ENCODE data around the gene OPN5.
A peak's percentile ranks its signal among the peaks of the same experiment; 100 is the strongest.
"Not testable (repeated sequence)": the region's sequence is repeated elsewhere in the genome, so short reads cannot be mapped to it uniquely, and the experiment has no call there.

OPN5 gene, protein sequence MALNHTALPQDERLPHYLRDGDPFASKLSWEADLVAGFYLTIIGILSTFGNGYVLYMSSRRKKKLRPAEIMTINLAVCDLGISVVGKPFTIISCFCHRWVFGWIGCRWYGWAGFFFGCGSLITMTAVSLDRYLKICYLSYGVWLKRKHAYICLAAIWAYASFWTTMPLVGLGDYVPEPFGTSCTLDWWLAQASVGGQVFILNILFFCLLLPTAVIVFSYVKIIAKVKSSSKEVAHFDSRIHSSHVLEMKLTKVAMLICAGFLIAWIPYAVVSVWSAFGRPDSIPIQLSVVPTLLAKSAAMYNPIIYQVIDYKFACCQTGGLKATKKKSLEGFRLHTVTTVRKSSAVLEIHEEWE

DNA sequence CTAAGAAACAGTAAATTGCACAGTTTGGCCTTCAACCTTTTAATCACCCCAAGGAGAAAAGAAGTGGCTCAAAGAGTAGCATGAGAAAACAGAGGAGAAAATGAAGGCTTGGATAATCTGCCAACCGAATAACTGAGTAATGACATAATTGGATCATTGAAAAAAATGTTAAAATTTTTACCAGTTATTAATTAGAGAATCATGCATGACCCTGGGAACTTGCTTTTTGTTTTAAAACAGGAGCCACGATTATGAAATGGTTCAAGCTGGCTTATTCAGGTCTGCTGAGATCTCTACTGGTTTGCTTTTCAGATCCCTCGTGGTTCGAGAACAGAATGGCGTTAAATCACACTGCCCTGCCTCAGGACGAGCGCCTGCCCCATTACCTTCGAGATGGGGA is at the start of gene OPN5:
TSS of gene OPN5 (plus strand) at position 301 of the 400 bp plus-strand sequence. CDS start at position 336, 35 bp downstream.
- no peak for DNase-seq (ENCODE audit: low spot score)

DNA sequence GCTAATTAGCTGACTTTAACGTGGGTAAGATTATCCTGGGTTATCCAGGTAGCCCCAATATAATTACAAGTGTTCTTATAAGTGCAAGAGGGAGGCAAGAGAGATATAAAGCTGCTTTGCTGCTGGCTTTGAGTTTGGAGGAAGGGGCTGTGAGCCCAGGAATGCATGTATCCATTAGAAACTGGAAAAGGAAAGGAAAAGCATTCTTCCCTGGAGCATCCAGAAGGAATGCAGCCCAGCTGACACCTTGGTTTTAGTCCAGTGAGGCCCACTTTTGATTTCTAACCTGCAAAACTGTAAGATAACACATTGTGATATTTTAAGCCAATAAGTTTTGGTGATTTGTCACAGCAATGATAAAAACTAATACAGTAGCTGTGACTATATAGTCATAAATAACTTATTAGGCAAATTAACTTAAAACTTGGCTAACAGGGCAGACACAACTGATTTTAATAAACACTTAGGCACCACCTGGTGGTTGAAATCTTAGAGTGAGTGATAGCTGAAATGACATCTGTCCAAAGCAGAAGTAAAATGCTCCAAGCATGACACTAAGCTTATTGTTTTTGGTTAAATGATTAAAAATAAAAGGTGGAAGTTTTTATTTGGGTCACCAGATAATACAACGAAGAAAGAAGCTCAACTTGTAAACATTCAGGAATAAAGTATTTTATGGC is 47.8 kb upstream of the OPN5 start:
- DNase-seq (ENCODE audit: low spot score) = no peak

DNA sequence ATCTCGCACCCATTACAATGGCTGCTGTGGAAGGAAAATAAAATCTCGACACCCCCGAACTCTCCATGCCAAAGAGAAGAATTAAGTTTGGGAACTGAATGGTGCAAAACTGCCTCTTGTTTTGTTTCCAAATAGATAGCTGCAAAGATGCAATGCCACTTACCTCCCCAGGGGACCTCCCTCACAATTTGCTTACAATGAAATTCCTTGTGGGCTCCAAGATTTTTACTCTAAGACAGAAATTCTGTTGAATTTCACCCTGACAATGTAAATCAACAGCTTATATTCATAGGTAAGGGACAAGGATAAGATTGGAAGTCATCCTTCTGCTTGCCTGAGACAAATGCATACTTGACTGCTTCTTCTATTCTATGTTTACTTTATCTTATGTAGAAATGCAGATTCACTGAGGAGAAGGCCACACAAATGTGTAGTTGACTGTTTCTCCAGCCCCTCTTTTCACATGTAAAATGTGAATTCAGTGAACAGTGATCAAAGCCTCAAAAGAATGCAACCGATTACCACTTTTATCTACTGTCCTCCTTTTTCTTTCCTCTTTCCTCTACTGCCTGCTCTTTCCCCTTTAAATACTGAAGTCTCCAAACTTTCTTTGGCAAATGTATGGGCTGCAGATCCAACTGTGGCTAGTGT is 46.9 kb upstream of the OPN5 start:
- no peak for DNase-seq (ENCODE audit: low spot score)

DNA sequence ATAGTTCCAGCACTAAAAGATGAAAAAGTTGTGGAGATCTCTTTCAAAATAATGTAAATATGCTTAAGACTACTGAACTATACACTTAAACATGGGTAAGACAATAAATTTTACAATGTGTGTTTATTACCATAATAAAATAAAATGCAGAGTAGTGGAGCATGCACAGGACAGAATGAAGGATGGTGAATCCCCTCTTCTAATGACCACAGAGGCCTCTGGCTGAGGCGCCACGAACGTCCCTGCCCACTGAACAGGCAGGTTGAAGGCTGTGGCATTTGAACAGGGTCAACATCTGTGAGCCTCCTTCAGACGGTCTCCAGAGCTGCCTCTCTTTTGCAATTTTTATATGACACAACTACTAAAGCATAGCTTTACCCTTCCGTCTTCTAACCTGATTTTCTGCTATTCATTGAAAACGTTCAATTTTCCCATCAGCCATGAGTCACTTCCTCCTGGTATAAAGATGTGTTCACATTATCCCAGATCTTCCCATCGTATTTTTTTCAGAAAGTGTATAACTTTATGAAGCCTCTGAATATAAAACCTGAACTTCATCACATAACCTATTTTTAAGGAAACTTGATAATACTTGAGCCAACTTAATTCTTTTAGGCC is 45.6 kb upstream of the OPN5 start:
- no peak for DNase-seq (ENCODE audit: low spot score)

DNA sequence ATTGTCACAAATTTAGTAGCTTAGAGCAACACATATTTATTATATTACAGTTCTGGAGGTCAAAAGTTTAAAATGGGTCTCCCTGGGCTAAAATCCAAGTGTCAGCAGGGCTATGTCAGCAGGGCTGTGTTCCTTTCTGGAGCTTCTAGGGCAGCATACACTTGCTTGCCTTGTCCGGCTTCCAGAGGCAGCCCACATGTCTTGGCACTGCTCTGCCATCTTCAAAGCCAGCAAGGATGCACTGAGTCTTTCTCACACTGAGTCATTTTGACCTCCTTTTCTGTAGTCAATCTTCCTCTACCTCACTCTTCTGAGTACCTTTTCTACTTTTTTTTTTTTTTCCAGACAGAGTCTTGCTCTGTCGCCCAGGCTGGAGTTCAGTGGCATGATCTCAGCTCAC is 44.4 kb upstream of the OPN5 start:
- no peak for DNase-seq (ENCODE audit: low spot score)

DNA sequence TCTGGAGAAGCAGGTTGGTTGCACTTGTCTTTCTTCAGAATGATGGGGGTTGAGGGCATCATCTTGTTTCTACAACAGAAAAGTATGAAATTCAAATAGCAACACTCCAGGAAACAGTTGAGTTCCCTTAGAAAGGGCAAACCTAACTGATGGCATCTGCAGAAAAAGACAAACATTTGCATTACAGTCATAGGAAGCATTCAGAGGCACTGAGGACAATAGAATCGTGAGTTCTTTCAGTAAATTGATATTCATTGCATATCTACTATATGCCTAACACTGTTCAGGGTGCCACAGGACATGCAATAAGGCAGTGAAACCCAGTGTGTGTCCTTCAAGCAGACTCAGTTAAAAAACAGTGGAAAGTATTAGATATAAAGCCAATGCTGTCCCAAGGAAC is 41.1 kb upstream of the OPN5 start:
- no peak for DNase-seq (ENCODE audit: low spot score)

DNA sequence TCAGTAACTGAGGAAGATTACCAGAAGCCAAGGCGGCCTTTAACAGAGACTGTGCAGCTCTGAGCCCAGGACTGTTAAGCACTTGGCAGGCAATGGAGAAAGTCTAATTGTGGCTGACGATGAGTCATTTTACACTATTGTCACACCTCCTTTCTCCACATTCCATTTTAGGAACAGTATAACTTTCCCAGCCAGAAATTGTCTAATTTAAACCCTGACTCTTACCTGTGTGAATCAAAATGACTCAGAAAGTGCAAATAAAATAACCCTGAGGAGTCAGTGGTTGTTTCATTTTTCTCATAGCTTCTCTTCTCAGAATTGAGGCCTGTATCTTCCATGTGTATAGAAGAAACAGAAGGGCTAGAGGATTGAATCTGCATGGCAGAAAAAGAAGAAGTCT is 40.0 kb upstream of the OPN5 start:
- DNase-seq (ENCODE audit: low spot score) = peak; percentile 16

DNA sequence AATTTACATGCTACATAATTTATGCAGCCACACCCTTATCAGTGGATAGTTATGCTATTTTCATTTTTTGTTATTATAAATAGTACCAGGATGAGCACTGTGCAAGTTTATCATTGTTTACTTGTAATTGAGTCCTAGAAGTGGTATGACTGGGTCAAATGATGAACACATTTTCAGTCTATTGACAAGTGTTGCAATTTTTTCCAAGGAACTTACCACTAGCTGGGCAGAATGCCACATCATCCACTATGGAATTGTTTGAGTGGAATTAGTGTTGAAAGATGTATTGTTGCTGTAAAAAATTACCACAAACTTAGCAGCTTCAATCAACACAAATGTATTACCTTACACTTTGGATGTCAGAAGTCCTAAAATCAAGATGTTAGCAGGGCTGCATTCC is 38.1 kb upstream of the OPN5 start:
- no peak for DNase-seq (ENCODE audit: low spot score)

DNA sequence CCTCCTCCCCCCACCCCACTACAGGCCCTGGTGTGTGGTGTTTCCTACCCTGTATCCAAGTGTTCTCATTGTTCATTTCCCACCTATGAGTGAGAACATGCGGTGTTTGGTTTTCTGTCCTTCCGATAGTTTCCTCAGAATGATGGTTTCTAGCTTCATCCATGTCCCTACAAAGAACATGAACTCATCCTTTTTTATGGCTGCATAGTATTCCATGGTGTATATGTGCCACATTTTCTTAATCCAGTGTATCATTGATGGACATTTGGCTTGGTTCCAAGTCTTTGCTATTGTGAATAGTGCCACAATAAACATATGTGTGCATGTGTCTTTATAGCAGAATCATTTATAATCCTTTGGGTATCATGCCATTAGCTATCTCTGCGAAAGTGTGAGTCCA is 36.6 kb upstream of the OPN5 start:
- not testable (repeated sequence) for DNase-seq (ENCODE audit: low spot score)

DNA sequence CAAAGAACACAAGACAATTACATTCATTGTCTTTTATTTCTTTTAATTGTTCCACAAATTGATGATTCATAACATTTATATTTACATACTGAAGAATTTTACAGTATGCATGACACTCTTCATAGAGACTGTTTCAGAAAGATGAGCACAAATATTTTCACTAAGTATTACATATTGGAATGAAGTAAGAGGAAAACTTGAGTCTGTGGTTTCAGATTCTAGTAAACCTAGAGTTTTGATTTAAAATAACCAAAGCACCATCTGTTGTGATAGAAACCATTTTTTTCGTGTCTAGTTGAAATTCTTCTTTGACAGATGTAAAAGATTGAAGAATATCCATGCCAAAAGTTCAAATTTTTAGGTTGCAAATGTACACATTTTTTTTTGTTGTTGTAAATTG is 32.1 kb upstream of the OPN5 start:
- DNase-seq (ENCODE audit: low spot score) = no peak

DNA sequence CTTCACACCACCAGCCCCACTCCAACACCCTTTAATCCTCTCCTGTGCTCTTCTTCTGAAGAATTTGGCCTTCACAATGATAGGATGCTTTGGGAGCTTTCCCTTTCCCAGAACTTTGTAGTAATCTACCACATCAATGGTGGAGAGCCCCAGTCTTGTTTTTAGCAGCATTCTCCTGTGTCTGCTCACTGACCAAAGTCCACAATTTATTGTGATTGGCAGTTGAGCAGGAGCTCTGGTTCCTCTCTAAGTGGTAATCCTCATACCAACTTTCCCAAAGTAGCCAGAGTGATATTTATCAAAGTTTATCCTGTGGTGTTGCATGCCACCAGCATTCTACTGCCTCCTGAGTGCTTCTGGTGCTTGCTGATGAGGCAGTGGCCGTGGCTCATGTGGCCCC is 29.0 kb upstream of the OPN5 start:
- no peak for DNase-seq (ENCODE audit: low spot score)

DNA sequence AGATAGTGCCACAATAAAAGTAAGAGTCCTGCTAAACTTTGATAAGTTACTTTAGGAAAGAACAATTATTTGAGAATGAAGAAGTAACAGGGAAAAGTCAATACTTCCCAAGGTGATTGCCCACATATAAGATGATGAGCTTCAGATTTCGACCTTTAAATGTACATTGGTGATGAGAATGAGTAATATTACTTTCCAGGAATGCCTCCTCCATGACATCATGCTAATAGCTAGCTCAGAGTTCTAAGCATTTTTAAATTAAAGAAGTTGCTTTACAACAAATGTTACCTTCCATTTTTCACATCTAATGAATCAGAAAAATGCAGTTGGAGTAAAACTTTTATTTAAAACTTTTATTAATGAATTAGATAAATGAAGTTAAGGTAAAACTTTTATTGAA is 22.5 kb upstream of the OPN5 start:
- no peak for DNase-seq (ENCODE audit: low spot score)

DNA sequence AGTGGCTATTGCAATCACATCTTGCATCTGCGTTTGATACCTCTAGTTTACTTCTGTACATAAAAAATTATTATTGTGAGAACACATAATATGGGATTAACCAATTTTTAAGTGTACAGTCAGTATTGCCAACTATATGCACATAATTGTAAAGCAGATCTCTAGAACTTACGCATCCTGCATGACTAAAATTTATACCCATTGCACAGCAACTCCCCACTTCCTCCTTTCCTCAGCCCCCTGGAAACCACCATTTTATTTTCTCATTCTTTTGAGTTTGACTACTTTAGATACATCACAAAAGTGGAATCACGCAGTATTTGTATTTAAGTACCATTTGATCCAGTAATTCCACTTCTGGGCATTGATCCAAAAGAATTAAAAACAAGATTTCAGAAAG is 19.3 kb upstream of the OPN5 start:
- no peak for DNase-seq (ENCODE audit: low spot score)

DNA sequence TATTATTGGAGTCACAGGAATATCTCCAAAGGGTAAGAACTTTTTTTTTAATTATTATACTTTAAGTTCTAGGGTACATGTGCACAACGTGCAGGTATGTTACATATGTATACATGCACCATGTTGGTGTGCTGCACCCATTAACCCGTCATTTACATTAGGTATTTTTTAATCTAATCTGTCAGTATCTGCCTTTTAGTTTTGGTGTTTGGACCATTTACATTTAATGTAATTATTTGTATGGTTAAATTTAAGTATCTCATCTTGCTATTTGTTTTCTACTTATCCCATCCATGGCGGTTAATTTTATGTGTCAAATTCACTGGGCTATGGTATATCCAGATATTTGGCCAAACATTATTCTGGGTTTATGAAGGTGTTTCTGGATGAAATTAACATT is 15.4 kb upstream of the OPN5 start:
- no peak for DNase-seq (ENCODE audit: low spot score)

DNA sequence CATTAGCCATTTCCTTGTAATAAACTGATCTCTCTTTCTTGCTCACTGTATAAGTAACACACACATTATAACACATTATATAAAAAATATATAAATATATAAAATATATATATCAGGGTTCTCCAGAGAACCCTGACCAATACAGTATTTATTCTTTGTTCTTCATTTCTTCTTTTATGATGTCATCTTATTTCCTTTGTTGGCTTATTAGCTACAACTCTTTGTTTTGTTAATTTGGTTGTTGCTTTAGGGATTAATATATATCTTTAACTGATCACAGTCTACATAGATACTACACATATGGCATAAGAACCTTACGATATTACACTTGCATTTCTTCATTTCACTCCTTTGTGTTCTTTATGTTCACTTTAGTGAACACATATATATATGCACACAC is 14.7 kb upstream of the OPN5 start:
- DNase-seq (ENCODE audit: low spot score) = no peak

DNA sequence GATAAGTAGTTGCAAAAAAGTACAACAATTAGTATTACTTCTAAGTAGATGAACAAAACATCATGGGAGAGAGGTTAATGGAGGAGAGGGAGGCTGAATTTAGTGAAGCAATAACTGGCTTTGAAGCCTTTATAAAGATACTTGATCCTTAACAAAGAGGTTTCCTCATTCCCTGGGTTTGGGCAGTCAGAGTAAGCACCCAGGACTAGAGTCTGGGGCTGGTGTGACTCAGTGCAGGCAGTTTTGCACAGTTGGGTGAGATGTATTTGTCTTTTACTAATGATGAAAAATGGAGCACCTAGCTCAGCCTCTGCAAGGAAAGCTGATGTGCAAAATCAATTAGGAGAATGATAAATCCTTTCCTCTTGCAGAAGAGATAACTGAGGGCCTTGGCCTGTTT is 11.8 kb upstream of the OPN5 start:
- DNase-seq (ENCODE audit: low spot score) = no peak

DNA sequence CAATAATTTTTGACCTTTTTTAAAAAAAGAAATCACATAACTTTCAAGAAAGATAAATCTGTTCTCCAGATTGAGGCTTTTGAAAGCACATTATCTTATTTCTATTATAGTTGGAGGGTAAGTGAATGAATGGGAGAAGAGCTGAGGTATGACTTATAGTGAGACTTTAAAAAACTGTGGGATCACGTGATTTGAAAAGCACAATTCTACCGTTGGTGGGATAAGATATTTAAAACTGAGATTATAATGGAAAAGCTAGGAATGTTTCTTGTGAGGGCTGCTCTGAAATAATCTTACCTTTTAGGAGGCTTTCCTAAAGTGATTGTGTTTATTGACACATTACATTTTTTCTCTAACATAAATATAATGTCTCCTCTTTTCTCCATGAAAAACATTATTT is 9.5 kb upstream of the OPN5 start:
- DNase-seq (ENCODE audit: low spot score) = no peak

DNA sequence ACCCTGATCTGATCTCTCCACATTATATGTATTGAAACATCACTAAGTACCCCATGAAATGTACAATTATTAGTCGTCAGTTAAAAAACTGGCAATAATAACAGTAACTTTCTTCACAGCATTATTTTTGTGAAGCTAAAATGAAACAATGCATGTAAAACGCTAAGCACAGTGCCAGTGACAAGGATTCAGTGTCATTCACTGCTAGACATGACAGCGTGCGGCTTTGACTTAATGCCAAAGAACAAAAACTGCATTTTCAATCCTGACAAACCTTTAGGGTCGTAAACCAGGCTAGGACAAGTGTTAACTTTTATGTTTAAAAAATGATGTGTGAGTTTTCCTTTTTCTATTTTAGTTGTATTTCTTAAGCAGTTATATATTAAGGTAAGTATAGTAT is 8.8 kb upstream of the OPN5 start:
- no peak for DNase-seq (ENCODE audit: low spot score)

DNA sequence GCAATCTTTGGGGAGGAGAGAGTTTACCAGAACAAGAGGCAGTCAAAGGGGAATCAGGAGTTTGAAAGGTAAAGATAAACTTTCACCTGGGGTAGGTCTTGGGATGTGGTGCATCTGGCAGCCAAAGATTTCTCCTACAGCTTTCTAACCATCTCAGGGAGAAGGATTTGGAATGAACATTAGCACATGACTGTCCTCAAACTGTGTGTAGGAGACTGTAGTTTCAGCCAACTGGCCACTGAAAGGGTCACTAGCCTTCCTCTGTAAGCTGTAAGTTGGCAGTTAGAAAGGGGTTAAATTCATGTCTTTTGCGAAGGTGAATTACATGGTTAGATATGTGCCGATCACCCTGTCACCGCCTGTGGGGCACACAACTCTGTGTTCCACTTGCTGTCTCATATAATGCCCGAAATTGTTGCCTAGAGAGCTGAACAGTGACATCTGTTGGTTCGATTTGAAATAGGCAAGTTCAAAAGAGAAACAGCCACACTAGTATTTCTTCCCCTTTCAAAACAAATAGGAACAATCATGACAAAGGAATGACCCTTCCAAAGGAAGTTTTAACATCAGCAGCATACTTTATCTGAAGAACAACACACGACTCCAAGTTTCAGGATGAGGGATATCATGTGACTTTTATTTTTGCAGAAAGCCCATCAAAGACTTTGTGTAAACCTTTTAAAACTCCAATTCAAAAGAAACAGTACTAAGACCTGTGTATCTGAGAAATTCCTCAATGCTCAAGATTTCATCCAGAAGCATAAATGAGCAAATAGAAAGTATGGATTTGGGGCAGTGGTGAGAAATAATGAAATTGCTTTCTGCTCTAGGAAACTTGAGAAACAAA is 1.1 kb upstream of the OPN5 start:
- peak; percentile 64 for DNase-seq (ENCODE audit: low spot score)

DNA sequence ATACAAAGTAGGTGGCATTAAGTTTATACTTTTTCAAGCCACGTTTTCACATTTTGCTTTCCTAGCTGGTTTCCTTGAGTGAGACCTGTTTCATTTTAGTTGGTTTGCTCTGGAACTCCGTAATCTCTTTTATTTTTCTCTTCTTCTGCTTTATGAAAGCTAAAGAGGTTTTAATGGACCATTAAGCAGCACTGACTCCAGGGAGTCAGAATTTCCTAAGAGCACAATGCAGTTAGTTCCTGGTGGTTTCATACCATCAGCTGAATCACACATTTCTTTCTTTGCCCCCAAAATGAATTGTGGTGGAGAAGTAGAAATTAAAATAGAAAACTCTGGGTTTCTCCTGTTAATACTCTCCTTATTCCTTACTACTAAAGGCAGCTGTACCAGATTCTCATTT is 3.4 kb downstream of the OPN5 start:
- no peak for DNase-seq (ENCODE audit: low spot score)

DNA sequence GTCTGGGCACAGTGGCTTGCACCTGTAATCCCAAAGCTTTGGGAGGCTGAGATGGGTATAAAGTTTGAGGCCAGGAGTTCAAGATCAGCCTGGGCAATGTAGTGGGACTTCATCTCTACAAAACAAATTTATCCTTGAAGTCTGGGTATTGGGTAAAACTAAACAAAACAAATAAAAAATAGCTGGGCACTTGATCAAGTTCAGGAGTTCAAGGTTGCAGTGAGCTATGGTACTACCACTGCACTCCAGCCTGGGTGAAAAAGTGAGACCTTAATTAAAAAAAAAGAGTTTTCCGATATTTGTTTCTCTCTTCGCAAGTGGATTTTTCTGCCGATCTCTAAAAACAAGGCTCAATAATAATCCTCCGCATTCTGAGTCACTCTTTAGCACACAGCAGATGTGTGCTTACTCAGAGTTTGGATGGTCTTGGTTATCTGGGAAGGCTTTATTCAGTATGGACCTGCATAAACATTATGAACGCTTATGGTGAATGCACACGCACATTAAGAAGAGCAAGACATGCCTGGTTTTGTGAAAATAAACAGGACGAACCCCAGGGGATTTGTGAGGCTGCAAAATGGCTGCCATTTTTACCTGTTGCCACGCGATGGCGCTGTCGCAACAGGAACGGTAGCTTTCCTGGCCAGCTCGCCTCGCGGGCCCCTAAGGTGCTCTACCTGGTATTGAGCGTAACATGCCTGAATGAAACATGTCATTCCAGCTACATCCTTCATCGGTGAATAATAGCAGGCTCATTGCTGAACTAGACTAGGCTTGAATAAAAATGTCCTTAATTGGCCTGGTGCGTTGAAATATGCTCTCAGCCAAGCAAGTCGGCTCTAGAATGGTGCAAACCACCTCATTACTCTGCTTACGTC is 6.0 kb downstream of the OPN5 start:
- DNase-seq (ENCODE audit: low spot score) = peak; percentile 72

Measured in AG20443 (cell line).